Stimulated activated CD8-positive, alpha-beta memory T cell treated with anti-CD3 and anti-CD28 coated beads, Interleukin-15, amount 100 ng/mL, for 1 hour (primary cell): ENCODE data around the gene DAB1.

Experiments
- DNase-seq: peaks from one replicate; pipeline ENCODE4 v3.0.0-alpha.2; 2020; ENCODE audit warnings: low read depth

DAB1 gene

GRCh38 chr1:57217905-57218304 is 206.0 kb downstream of the DAB1 start:
- DNase-seq, result no peak

- DNase-seq, result no peak
Measured at GRCh38 chr1:57214951-57215575, 208.8 kb downstream of the DAB1 start.

GRCh38 chr1:57210881-57211280 is 213.0 kb downstream of the DAB1 start:
- DNase-seq, result no peak

GRCh38 chr1:57209495-57209894 is 214.4 kb downstream of the DAB1 start:
- DNase-seq, result no peak

- DNase-seq, result no peak
Measured at GRCh38 chr1:57208741-57209302, 215.0 kb downstream of the DAB1 start.

GRCh38 chr1:57206038-57206437 is 217.8 kb downstream of the DAB1 start:
- DNase-seq, result no peak

GRCh38 chr1:57204942-57205787 is 218.7 kb downstream of the DAB1 start:
- DNase-seq, result no peak

- DNase-seq, result no peak
Measured at GRCh38 chr1:57204091-57204490, 219.8 kb downstream of the DAB1 start.

- DNase-seq, result no peak
Measured at GRCh38 chr1:57202241-57202640, 221.6 kb downstream of the DAB1 start.

- no peak for DNase-seq
Measured at GRCh38 chr1:57198912-57199311, 224.9 kb downstream of the DAB1 start.

GRCh38 chr1:57195436-57195941 is 228.4 kb downstream of the DAB1 start:
- DNase-seq, result no peak

GRCh38 chr1:57192222-57192621 is 231.6 kb downstream of the DAB1 start:
- DNase-seq, result no peak

GRCh38 chr1:57190898-57191297 is 233.0 kb downstream of the DAB1 start:
- DNase-seq, result no peak

- no peak for DNase-seq
Measured at GRCh38 chr1:57188168-57188567, 235.7 kb downstream of the DAB1 start.

GRCh38 chr1:57186455-57186854 is 237.4 kb downstream of the DAB1 start:
- no peak for DNase-seq

- no peak for DNase-seq
Measured at GRCh38 chr1:57179001-57179400, 244.9 kb downstream of the DAB1 start.

- no peak for DNase-seq
Measured at GRCh38 chr1:57175506-57175905, 248.4 kb downstream of the DAB1 start.

GRCh38 chr1:57172040-57172439 is 251.8 kb downstream of the DAB1 start:
- DNase-seq, result no peak

GRCh38 chr1:57167997-57168396 is 255.9 kb downstream of the DAB1 start:
- no peak for DNase-seq

GRCh38 chr1:57165546-57165945 is 258.3 kb downstream of the DAB1 start:
- DNase-seq, result no peak

GRCh38 chr1:57164584-57164983 is 259.3 kb downstream of the DAB1 start:
- DNase-seq, result no peak

GRCh38 chr1:57163789-57164188 is 260.1 kb downstream of the DAB1 start:
- DNase-seq, result no peak

- DNase-seq, result no peak
Measured at GRCh38 chr1:57163325-57163724, 260.5 kb downstream of the DAB1 start.
